ENCODE results near the gene MS4A10. TPM values are rescaled to one million over a fixed set of nuclear protein-coding genes. Genes with fewer than 3 reads are reported as not detected.

Gene MS4A10
- total RNA-seq, 1 donor from 2014 or later, result not detected

GRCh38 chr11:60765355-60765754 lies 19.8 kb upstream of the MS4A10 start:
- Mint-ChIP-seq H3K36me3 (ENCODE audit: low read depth) (no peaks in the 10 kb centered on the region), H3K27me3 (peaks cover 20% of the 10 kb centered on the region), H3K27ac (no peak overlapping the region), H3K4me3 (no peak overlapping the region), H3K9me3 (no peaks in the 10 kb centered on the region), H3K4me1 (peaks cover 42% of the 10 kb centered on the region)
- DNase-seq (no peak), ATAC-seq (ENCODE audit: low read depth) (no peak)
- intact Hi-C loops (cut with micrococcal nuclease), result loop anchor here (10.0 kb wide), 1 partner anchor 281 kb away; no protein-coding TSS in a partner anchor
- ChIA-PET CTCF (interaction anchor here (7.3 kb wide), 1 partner anchor 11 kb away, joined by 86 read pairs; no protein-coding TSS in a partner anchor), POLR2A (interaction anchor here (1.5 kb wide), 1 partner anchor 10 kb away, joined by 3 read pairs; no protein-coding TSS in a partner anchor)
- no peak for TF ChIP-seq CTCF (IDR thresholded peaks at IDR 0.05)

- Mint-ChIP-seq H3K27ac (no peak overlapping the region), H3K27me3 (peaks cover 21% of the 10 kb centered on the region), H3K36me3 (ENCODE audit: low read depth) (no peaks in the 10 kb centered on the region), H3K9me3 (no peaks in the 10 kb centered on the region), H3K4me1 (peaks cover 36% of the 10 kb centered on the region), H3K4me3 (no peak overlapping the region)
- CTCF ChIA-PET, result interaction anchor here (1.1 to 7.3 kb wide), 3 partner anchors 10 to 502 kb away, joined by 3 to 86 read pairs (median 4); no protein-coding TSS in a partner anchor
- no peak for DNase-seq
- intact Hi-C loops (cut with micrococcal nuclease), result loop anchor here (10.0 kb wide), 1 partner anchor 282 kb away; no protein-coding TSS in a partner anchor
- POLR2A ChIA-PET, result interaction anchor here (0.6 kb wide), 1 partner anchor 593 kb away, joined by 3 read pairs; no protein-coding TSS in a partner anchor
- TF ChIP-seq CTCF (IDR thresholded peaks at IDR 0.05), result no peak
- no peak for ATAC-seq (ENCODE audit: low read depth)
Observed at GRCh38 chr11:60766547-60766946, 18.6 kb upstream of the MS4A10 start.

GRCh38 chr11:60767388-60767811 lies 17.7 kb upstream of the MS4A10 start:
- TF ChIP-seq CTCF (IDR thresholded peaks at IDR 0.05), result no peak
- POLR2A ChIA-PET, result no interaction called here
- intact Hi-C loops (cut with micrococcal nuclease), result loop anchor here (10.0 kb wide), 1 partner anchor 283 kb away; no protein-coding TSS in a partner anchor
- Mint-ChIP-seq H3K9me3 (no peaks in the 10 kb centered on the region), H3K36me3 (ENCODE audit: low read depth) (no peaks in the 10 kb centered on the region), H3K4me3 (no peak overlapping the region), H3K27me3 (peaks cover 26% of the 10 kb centered on the region), H3K4me1 (peaks cover 28% of the 10 kb centered on the region), H3K27ac (no peak overlapping the region)
- DNase-seq (no peak), ATAC-seq (ENCODE audit: low read depth) (no peak)
- CTCF ChIA-PET, result interaction anchor here (1.3 to 7.3 kb wide), 2 partner anchors 9 to 134 kb away, joined by 3 to 86 read pairs; no protein-coding TSS in a partner anchor

- H3K36me3 Mint-ChIP-seq (ENCODE audit: low read depth), result no peaks in the 10 kb centered on the region
- no peak for TF ChIP-seq CTCF (IDR thresholded peaks at IDR 0.05)
- DNase-seq (no peak), ATAC-seq (ENCODE audit: low read depth) (no peak)
- ChIA-PET CTCF (no interaction called here), POLR2A (no interaction called here)
- no peak overlapping the region for H3K4me3 Mint-ChIP-seq
- intact Hi-C loops (cut with micrococcal nuclease), result loop anchor here (10.0 kb wide), 1 partner anchor 283 kb away; no protein-coding TSS in a partner anchor
- H3K4me1 Mint-ChIP-seq, result peaks cover 20% of the 10 kb centered on the region
- peaks cover 30% of the 10 kb centered on the region for H3K27me3 Mint-ChIP-seq
- H3K27ac Mint-ChIP-seq, result no peak overlapping the region
- H3K9me3 Mint-ChIP-seq, result no peaks in the 10 kb centered on the region
Observed at GRCh38 chr11:60768202-60768601, 16.9 kb upstream of the MS4A10 start.

GRCh38 chr11:60769273-60769672 lies 15.9 kb upstream of the MS4A10 start:
- CTCF ChIA-PET, result no interaction called here
- POLR2A ChIA-PET, result no interaction called here
- TF ChIP-seq CTCF (IDR thresholded peaks at IDR 0.05), result no peak
- Mint-ChIP-seq H3K4me1 (peaks cover 10% of the 10 kb centered on the region), H3K9me3 (no peaks in the 10 kb centered on the region), H3K27ac (no peak overlapping the region), H3K4me3 (no peak overlapping the region), H3K27me3 (peaks cover 30% of the 10 kb centered on the region), H3K36me3 (ENCODE audit: low read depth) (no peaks in the 10 kb centered on the region)
- intact Hi-C loops (cut with micrococcal nuclease), result loop anchor here (10.0 kb wide), 1 partner anchor 284 kb away; no protein-coding TSS in a partner anchor
- DNase-seq (no peak), ATAC-seq (ENCODE audit: low read depth) (no peak)
